SJCRH30 (cell line): Measurements from ENCODE around the gene SCPEP1. TPM values are rescaled to one million over a fixed set of nuclear protein-coding genes. Genes with fewer than 3 reads are reported as not detected.
"Not testable (repeated sequence)": the region's sequence is repeated elsewhere in the genome, so short reads cannot be mapped to it uniquely, and the experiment has no call there.

Experiments
- DNase-seq, 2 experiments: peaks; one replicate each; pipeline ENCODE4 v3.0.0-alpha.2; 2015 to 2020
- H3K27ac ChIP-seq: fragments of 250-450 bp; sonication (Bioruptor Pico); 2 replicates; pipeline ENCODE4 v1.5.1; 2020; ENCODE audit warnings: mild to moderate bottlenecking, moderate library complexity
- H3K27me3 ChIP-seq: fragments of 250-450 bp; sonication (Bioruptor Pico); 2 replicates; pipeline ENCODE4 v1.5.1; 2020; ENCODE audit warnings: mild to moderate bottlenecking, moderate library complexity
- H3K36me3 ChIP-seq: fragments of 250-450 bp; sonication (Bioruptor Pico); 2 replicates; pipeline ENCODE4 v1.5.1; 2020; ENCODE audit warnings: mild to moderate bottlenecking, moderate library complexity
- H3K4me1 ChIP-seq: fragments of 250-450 bp; sonication (Bioruptor Pico); 2 replicates; pipeline ENCODE4 v1.5.1; 2020; ENCODE audit warnings: mild to moderate bottlenecking, moderate library complexity
- H3K4me3 ChIP-seq: fragments of 250-450 bp; sonication (Bioruptor Pico); 2 replicates; pipeline ENCODE4 v1.5.1; 2020; ENCODE audit warnings: mild to moderate bottlenecking, moderate library complexity
- H3K9me3 ChIP-seq: fragments of 250-450 bp; sonication (Bioruptor Pico); replicated peaks from 2 replicates; pipeline ENCODE4 v1.5.1; 2020; ENCODE audit warnings: mild to moderate bottlenecking, moderate library complexity
- total RNA-seq: library from RNA; depleted of rRNA; stranded (reverse); fragments of >200 nt; shearing (Covaris generic); gene quantifications from 2 replicates; pipeline ENCODE4 v1.2.3, GENCODE V29; 2014

Gene SCPEP1
- total RNA-seq, 1 experiment from 2014 or later: 18.6 TPM

DNA sequence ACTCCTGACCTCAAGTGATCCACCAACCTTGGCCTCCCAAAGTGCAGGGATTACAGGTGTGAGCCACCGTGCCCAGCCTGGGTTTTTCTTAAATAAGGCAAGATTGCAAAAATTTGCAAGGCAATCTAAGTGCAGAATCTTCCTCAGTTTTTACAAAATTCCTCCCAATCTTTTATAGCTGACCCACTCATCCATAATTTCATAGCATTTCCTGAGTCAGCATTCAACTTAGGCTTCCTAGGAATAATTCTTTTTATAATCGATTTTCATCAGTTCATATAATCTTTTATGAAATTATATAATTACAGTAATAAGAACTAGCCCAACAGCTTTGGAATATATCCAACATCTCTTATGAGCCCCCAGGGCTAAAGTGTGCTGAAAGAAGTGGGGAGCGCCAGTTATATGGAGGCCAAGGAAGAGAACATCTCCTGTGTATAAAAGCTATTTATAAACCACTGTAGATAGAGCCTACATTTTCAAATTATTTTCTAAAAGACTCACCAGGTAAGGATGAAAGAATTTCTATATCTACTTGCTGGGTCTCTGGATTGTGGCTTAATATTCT lies 31.9 kb upstream of the SCPEP1 start:
- no peak overlapping the region for H3K27ac ChIP-seq
- no peak for DNase-seq
- no peaks in the 10 kb centered on the region for H3K9me3 ChIP-seq
- H3K36me3 ChIP-seq: peaks cover 34% of the 10 kb centered on the region
- H3K4me3 ChIP-seq: no peak overlapping the region
- no peaks in the 10 kb centered on the region for H3K27me3 ChIP-seq
- no peaks in the 10 kb centered on the region for H3K4me1 ChIP-seq

DNA sequence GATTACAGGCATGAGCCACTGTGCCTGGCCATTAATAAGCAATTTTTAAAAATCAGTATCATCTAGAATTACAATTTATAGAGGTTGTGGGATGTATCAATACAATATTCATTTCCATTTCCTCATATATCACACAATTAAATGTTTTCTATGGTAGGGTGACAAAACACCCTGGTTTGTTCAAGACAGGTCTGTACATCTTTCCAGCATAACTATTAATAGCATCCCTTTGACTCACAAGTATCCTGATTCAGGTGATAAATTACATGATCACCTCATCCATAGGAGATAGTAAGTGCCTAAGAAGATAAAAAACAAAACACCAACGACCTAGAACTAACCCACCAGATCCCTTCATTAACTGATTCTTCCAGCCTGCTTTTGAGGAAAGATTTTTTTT lies 30.2 kb upstream of the SCPEP1 start:
- Histone ChIP-seq H3K4me1 (no peaks in the 10 kb centered on the region), H3K4me3 (no peak overlapping the region), H3K36me3 (peaks cover 35% of the 10 kb centered on the region), H3K9me3 (no peaks in the 10 kb centered on the region), H3K27ac (no peak overlapping the region), H3K27me3 (no peaks in the 10 kb centered on the region)
- no peak for DNase-seq

DNA sequence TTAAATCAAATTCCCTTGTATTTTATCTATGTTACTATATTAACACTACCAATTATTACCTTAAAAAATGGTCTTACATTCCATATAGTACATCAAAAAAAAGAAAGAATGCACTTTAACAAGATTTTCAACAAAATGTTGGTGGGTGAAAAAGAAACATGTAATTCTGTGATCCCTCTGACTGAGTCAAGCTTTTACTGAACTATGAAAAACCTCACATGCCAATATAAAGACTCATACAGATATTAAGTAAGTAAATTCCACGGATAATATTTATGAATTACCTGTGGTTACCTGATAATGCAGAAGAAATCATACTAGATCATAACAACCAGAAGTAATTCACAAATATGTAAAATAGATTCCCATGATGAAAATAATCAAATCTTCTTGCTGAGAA lies 29.4 kb upstream of the SCPEP1 start:
- Histone ChIP-seq H3K36me3 (peaks cover 33% of the 10 kb centered on the region), H3K4me3 (no peak overlapping the region), H3K27ac (no peak overlapping the region), H3K27me3 (no peaks in the 10 kb centered on the region), H3K4me1 (peaks cover 3% of the 10 kb centered on the region), H3K9me3 (no peaks in the 10 kb centered on the region)
- DNase-seq: no peak

DNA sequence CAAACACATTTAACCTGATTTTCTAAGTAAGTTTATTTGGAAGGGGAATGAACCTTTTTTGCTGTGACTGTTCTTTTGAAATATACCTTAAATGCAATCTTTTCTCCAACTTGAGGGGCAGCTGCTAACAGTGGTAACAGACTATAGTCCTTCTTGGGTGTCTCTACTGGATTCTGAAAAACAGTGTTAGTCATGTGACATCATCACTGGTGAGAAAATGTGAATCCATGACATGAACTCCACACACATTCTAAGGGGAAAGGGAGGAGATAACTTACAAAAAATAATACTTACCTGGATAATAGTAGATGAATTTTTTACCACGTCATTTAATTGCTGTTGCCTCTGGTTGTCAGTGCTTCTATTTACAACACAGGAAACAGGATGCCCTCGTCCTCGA lies 28.3 kb upstream of the SCPEP1 start:
- H3K9me3 ChIP-seq: no peaks in the 10 kb centered on the region
- H3K27me3 ChIP-seq: no peaks in the 10 kb centered on the region
- H3K27ac ChIP-seq: no peak overlapping the region
- H3K4me3 ChIP-seq: no peak overlapping the region
- H3K4me1 ChIP-seq: peaks cover 8% of the 10 kb centered on the region
- peaks cover 33% of the 10 kb centered on the region for H3K36me3 ChIP-seq
- no peak for DNase-seq

DNA sequence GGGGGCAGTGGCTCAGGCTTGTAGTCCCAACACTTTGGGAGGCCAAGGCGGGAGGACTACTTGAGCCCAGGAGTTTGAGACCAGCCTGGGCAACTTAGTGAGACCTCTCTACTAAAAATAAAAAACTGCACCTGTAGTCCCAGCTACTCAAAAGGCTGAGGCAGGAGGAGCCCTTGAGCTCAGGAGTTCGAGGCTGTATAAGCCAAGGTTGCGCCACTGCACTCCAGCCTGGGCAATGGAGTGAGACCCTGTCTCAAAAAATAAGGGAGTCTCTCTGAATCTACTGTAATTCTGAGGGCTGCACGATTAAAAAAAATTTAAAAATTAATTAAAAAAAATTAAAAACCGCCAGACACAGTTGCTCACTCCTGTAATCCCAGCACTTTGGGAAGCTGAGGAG lies 20.9 kb upstream of the SCPEP1 start:
- no peak for DNase-seq
- no peak overlapping the region for H3K4me3 ChIP-seq
- peaks cover 6% of the 10 kb centered on the region; the same call in 1 of the 2 replicates for H3K36me3 ChIP-seq
- H3K27me3 ChIP-seq: no peaks in the 10 kb centered on the region
- no peak overlapping the region for H3K27ac ChIP-seq
- H3K9me3 ChIP-seq: no peaks in the 10 kb centered on the region
- peaks cover 8% of the 10 kb centered on the region for H3K4me1 ChIP-seq

DNA sequence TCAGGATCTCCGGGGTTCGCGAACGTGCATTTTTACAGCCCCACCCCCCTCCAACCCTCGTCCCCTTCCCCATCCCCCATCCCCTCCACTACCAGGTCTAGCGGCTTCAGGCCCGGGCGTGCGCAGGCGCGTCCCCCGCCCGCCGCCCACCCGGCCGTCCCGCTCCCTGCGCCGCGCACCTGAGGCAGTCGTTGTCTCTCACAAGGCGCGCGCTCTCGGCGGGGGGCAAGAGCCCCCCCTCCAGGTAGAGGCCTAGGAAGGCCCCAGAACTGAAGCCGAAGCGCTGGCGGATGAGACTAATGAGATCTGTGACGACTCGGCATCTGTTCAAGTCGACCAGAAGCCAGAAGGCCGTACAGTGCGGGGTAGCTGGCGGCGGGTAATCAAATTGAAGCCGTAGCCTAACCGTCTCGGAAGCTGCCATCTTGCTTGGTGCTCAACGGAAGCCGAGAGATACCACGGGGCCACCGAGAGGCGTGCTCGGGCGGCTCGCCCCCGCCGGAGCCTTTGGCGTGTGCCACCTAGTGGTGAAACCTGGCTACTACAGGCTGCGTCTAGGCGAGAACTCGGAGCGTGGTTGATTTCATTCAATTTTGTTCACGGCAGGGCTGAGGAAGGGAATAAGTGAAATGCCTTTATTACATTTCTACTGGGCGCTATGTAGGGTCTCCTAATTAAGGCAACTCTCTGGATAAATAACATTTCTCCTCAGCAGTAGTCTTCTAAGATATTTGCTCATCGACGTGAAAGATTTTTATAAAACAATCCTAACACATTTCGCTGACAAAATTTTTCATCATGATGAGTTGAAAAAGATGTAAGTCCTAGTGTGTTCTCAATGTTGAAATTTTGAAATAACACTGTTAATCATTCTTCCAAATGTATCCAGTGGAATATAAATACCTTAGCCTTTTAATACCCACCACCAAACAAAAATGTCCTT lies 17.1 kb upstream of the SCPEP1 start, which contains the start of gene COIL:
Gene COIL (minus strand): TSS at position 455 of the 943 bp plus-strand sequence. CDS start 31 bp downstream, at position 424.
- H3K4me1 ChIP-seq: no peaks in the 10 kb centered on the region
- H3K9me3 ChIP-seq: no peaks in the 10 kb centered on the region
- peak; percentile 90 to 92 for DNase-seq
- no peaks in the 10 kb centered on the region for H3K36me3 ChIP-seq
- peak within 1 kb of the TSS; percentile 93 for H3K27ac ChIP-seq
- H3K4me3 ChIP-seq: peak within 1 kb of the TSS; percentile 92
- no peaks in the 10 kb centered on the region for H3K27me3 ChIP-seq

DNA sequence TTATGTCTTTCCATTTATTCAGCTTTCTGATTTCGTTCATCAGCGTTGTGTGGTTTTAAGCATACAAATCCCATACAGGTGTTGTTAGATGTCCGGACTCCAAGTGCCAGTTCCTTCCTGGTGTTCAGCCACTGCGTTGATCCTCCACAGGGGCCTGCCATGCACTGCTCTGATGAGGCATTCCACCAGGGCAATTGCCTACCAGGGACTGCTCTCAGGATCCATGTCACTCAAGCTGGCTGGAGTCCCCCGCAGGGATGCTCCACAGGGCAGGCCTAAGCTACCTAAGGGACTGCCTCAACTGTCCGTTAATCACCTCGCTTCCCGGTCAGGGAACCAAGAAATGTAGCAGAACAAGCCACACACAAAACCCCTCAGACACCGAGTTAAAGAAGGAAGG lies 12.7 kb upstream of the SCPEP1 start:
- H3K27ac ChIP-seq, H3K4me1 ChIP-seq, DNase-seq, H3K36me3 ChIP-seq, H3K4me3 ChIP-seq, H3K27me3 ChIP-seq, H3K9me3 ChIP-seq: not testable (repeated sequence)

DNA sequence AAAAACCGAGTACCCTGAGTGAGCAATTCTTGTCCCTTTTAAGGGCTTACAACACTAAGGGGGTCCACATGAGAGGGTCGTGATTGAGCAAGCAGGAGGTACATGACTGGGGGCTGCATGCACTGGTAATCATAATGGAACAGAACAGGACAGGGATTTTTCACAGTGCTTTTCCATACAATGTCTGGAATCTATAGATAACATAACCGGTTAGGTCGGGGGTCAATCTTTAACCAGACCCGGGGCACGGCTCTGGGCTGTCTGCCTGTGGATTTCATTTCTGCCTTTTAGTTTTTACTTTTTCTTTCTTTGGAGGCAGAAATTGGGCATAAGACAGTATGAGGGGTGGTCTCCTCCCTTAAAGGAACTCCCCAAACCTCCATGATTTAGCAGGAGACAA lies 12.2 kb upstream of the SCPEP1 start:
- not testable (repeated sequence) for H3K27ac ChIP-seq, H3K9me3 ChIP-seq

DNA sequence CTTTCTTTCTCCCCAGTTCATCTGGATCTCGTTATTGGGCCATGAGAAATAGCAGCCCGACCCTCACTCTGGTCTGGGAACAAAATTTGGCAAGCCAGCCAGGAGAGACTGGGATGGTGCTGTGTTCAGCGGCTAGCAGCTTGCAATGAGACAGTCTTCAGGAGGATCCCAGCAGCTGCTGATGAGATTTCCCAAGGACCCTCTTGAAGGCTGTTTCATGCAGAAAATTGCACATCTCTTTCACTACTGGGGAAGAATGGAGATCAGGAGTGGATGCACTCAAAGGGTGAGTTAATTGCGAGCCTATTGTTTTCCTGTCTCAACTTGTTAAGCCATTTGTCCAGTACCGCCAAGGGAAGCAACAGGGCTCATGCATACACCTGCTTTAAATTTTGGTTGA lies 11.6 kb upstream of the SCPEP1 start:
- H3K27ac ChIP-seq: no peak overlapping the region
- no peaks in the 10 kb centered on the region for H3K4me1 ChIP-seq
- no peaks in the 10 kb centered on the region for H3K36me3 ChIP-seq
- no peak overlapping the region for H3K4me3 ChIP-seq
- H3K27me3 ChIP-seq: no peaks in the 10 kb centered on the region
- H3K9me3 ChIP-seq: no peaks in the 10 kb centered on the region
- no peak for DNase-seq

More for the DNA sequence above, 12.2 kb upstream of the SCPEP1 start:
- H3K27me3 ChIP-seq, H3K4me3 ChIP-seq, H3K4me1 ChIP-seq, DNase-seq, H3K36me3 ChIP-seq: not testable (repeated sequence)

DNA sequence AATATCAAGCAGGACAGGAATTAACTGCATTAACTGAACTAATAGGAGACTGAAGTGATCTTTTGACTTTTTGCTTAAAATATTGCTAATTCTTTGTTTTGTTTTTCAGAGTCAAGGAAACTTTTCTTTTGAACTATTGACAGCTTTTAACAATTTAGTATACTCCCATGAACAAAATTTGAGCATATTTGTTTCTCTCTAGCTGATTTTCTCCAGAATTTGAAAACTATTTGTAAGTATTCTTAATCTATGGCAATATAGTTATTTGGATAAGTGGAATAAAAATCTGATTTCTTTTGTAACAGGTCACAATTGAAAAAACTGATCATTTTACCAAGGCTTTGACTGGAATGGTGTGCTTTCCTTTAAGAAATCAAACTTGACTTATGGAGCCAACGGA lies 7.0 kb upstream of the SCPEP1 start:
- no peaks in the 10 kb centered on the region for H3K27me3 ChIP-seq
- no peak overlapping the region for H3K4me3 ChIP-seq
- no peaks in the 10 kb centered on the region for H3K36me3 ChIP-seq
- no peaks in the 10 kb centered on the region for H3K4me1 ChIP-seq
- no peaks in the 10 kb centered on the region for H3K9me3 ChIP-seq
- H3K27ac ChIP-seq: no peak overlapping the region
- no peak for DNase-seq

DNA sequence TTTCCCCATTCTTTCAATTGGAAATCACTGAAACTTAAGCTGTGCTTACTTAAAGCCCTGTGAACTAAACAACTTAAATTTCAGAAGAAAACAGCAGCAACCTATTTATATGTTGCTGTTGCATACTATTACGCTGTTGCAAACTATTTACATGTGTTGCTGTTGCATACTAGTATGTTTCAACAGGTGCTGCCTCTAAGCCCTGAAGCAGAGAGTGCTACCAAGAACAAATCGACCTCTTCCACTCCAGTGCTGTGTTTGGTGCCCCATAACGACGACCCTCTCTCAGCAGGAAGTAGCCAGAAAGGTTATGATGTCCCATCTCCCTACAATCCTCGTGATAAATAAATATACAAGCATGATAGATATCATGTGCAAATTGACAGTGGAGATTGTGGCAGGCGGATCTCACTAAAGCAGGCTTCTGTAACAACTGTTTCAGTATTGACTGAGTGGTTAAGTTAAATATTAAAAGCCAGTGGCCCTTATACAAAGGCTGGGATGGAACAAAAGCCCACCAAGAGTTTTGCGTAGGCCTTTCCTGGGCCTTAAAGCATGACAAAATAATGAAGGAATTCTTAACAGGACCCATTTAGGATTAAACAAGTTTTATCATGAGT lies 5.7 kb upstream of the SCPEP1 start:
- H3K4me1 ChIP-seq: no peaks in the 10 kb centered on the region
- no peak overlapping the region for H3K4me3 ChIP-seq
- no peaks in the 10 kb centered on the region for H3K36me3 ChIP-seq
- H3K27ac ChIP-seq: no peak overlapping the region
- no peaks in the 10 kb centered on the region for H3K27me3 ChIP-seq
- no peak for DNase-seq
- H3K9me3 ChIP-seq: no peaks in the 10 kb centered on the region

DNA sequence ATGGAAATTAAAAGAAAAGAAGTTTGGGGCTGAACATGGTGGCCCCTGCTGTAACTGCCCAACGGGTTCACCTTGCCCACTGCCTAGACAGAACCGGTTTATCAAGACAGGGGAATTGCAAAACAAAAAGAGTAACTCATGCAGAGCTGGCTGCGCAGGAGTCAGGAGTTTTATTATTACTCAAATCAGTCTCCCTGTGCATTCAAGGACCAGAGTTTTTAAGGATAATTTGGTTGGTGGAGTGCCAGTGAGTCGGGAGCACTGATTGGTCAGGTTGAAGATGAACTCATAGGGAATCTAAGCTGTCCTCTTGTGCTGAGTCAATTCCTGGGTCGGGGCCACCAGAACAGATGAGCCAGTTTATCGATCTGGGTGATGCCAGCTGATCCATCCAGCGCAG lies 4.4 kb upstream of the SCPEP1 start:
- H3K27me3 ChIP-seq: no peaks in the 10 kb centered on the region
- DNase-seq: no peak
- H3K9me3 ChIP-seq: no peaks in the 10 kb centered on the region

DNA sequence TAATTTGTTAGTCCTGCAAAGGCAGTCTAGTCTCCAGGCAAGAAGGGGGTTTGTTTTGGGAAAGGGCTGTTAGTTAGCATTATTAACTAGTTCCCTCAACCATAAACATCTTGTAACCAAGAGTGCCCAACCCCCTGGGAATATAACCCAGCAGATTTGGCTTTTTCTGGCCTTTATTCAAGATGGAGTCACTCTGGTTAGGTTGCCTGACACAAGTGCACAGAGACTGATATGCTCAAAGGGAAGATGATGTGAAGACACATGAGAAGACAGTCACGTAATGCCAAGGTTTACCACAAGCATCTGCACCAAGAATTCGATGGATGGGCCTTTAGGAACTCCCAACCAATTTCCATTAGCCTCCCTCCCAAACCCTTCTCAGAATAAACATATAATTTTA lies 3.9 kb upstream of the SCPEP1 start:
- H3K36me3 ChIP-seq: no peaks in the 10 kb centered on the region
- no peaks in the 10 kb centered on the region for H3K27me3 ChIP-seq
- no peaks in the 10 kb centered on the region for H3K4me1 ChIP-seq
- no peak overlapping the region for H3K4me3 ChIP-seq
- no peak for DNase-seq
- H3K9me3 ChIP-seq: no peaks in the 10 kb centered on the region
- H3K27ac ChIP-seq: no peak overlapping the region

More for the DNA sequence above, 4.4 kb upstream of the SCPEP1 start:
- Histone ChIP-seq H3K4me1 (no peaks in the 10 kb centered on the region), H3K27ac (no peak overlapping the region), H3K36me3 (no peaks in the 10 kb centered on the region), H3K4me3 (no peak overlapping the region)

DNA sequence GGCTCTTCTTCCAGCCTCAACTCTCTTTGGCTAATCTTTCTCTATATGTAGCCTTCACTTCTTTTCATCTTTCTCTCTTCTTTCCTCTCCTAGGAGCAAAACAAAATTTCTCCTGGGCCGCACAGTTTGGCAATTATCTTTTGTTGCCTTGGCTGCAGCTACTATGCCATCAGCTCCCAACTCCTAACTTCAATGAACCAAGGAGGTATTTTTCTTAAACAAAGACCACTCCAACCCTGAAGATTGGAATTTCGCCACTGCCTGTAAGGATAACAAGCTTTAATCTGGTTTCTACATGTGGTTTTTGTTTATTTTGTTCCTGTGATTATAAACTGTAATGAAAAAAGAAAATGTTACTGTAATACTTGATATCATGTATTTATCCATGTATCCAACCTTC lies 2.3 kb upstream of the SCPEP1 start:
- Histone ChIP-seq H3K4me3 (no peak overlapping the region), H3K36me3 (no peaks in the 10 kb centered on the region), H3K27me3 (no peaks in the 10 kb centered on the region), H3K27ac (no peak overlapping the region), H3K4me1 (no peaks in the 10 kb centered on the region), H3K9me3 (no peaks in the 10 kb centered on the region)
- DNase-seq: no peak

DNA sequence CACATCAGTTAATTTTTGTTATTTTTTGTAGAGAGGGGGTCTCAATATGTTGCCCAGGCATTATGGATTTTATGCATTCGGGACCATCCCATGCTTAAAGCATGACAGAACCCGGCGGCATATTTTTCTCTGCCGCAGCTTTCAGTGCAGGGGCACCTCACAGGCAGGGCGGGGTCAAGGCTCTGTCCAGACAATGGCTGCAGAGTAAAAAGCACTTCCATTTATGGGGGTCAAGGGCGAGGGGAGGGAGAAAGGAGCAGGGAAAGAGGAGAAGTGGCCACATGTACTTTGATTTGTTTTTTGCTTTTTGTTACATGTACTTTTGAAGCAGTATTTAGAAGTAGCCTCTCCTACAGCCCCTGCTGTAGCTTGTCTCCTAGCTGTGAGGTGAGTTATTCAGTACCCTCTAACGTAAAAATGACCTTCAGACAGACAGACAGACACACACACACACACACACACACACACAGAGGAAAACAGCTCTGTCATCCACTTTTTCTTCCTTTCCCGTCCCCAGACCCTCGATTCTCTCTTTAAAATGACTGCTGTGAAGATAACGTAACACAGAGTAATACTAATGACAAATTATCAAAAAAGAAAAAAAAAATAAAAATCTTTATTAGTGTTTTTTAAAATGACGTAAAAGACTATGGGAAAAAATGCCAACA lies 856 bp upstream of the SCPEP1 start:
- no peaks in the 10 kb centered on the region for H3K9me3 ChIP-seq
- peak overlapping the region; percentile 61 for H3K4me3 ChIP-seq
- no peaks in the 10 kb centered on the region for H3K4me1 ChIP-seq
- no peak overlapping the region for H3K27ac ChIP-seq
- DNase-seq: no peak
- no peaks in the 10 kb centered on the region for H3K36me3 ChIP-seq
- H3K27me3 ChIP-seq: no peaks in the 10 kb centered on the region
